Upper lobe of left lung (tissue), 6 donors: Measurements from ENCODE around the gene ATP1A1. TPM values are rescaled to one million over a fixed set of nuclear protein-coding genes. Genes with fewer than 3 reads are reported as not detected.
A peak's percentile ranks its signal among the peaks of the same experiment; 100 is the strongest.

Experiments
- ATAC-seq, 2 donors: fragments of 200-7000 bp; cut with Tn5 transposase; one replicate each; pipeline ENCODE4 v1.9.1; 2022; ENCODE audit warnings: mild to moderate bottlenecking in 2 of 2, moderate library complexity in 2 of 2; ENCODE audit not compliant: low FRiP score in 2 of 2
- DNase-seq, 2 donors: peaks; one replicate each; pipeline ENCODE4 v3.0.0-alpha.2; 2019 to 2020
- H3K27ac ChIP-seq, 4 donors: fragments of 200-600 bp; sonication (generic); one replicate each; pipeline ENCODE4 v1.5.1; 2016 to 2019
- H3K27me3 ChIP-seq, 4 donors: fragments of 200-600 bp; sonication (generic); one replicate each; pipeline ENCODE4 v1.5.1; 2017 to 2019
- H3K36me3 ChIP-seq, 4 donors: fragments of 200-600 bp; sonication (generic); one replicate each; pipeline ENCODE4 v1.5.1; 2016 to 2019
- H3K4me1 ChIP-seq, 4 donors: fragments of 200-600 bp; sonication (generic); one replicate each; pipeline ENCODE4 v1.5.1; 2018 to 2019
- H3K4me3 ChIP-seq, 4 donors: fragments of 200-600 bp; sonication (generic); one replicate each; pipeline ENCODE4 v1.5.1; 2017 to 2019; ENCODE audit warnings: mild to moderate bottlenecking in 2 of 4, moderate library complexity in 1 of 4
- H3K9me3 ChIP-seq, 4 donors: fragments of 200-600 bp; sonication (generic); one replicate each; pipeline ENCODE4 v1.5.1; 2018 to 2019
- CTCF ChIP-seq, 6 experiments: fragments of 450-650 bp in 4 of 6; fragments of 200-600 bp in 2 of 6; sonication (generic) in 2 of 6; IDR thresholded peaks; one replicate each; pipeline ENCODE4 v1.5.1; 2016 to 2019; ENCODE audit warnings: antibody characterized with exemption in 6 of 6
- EP300 ChIP-seq, 4 donors: sonication (generic); formaldehyde crosslinking; IDR thresholded peaks; one replicate each; pipeline ENCODE4 v1.5.1; 2017; ENCODE audit warnings: antibody characterized with exemption in 4 of 4, control low read depth in 2 of 4
- POLR2A ChIP-seq, 4 donors: fragments of 450-650 bp; IDR thresholded peaks; one replicate each; pipeline ENCODE4 v1.5.1; 2016 to 2017; ENCODE audit warnings: antibody characterized with exemption in 4 of 4, mild to moderate bottlenecking in 2 of 4
- POLR2AphosphoS5 ChIP-seq, 2 donors: sonication (generic); formaldehyde crosslinking; IDR thresholded peaks; one replicate each; pipeline ENCODE4 v1.5.1; 2017; ENCODE audit warnings: antibody characterized with exemption in 2 of 2
- WGBS, 2 donors: methylation state at CpG; one replicate each; pipeline ENCODE4 v1.1.5; 2017 to 2018; 5-methylcytosine and 5-hydroxymethylcytosine counted together
- total RNA-seq, 6 donors: library from RNA; depleted of rRNA in 4 of 6; stranded (reverse); fragments of >200 nt in 4 of 6; gene quantifications; one replicate each; pipeline versions ENCODE4 v1.1.0 to v1.2.1, GENCODE V29; 2016 to 2021
- donor health status: DM: no; HTN: no; CAD: no; lungs with moderate emphysema.
- donor health status: DM: no; HTN: yes; CAD: no; lungs with severe emphysema.

ATP1A1 gene
- total RNA-seq, 6 donors from 2014 or later, result 383 to 829 (median 696) TPM

DNA sequence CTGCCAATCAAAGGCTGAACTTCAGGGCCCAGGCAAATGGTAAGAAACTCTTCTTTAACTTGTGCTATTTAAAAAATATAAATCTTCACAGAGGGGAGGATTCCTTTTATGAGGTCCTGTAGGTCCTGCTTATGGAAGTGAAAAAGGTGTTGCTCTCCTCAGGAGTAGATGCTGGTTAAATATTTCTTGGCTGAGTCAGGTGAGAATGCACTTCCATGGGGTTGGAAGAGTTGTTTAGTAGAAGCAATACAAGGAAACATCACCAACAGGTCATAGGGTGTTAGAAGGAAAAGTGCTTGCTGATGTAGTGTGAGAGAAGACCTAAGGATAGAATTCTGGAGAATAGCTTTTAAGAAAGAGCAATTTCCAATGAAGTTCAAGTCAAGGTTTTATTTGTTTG, 42.2 kb upstream of the ATP1A1 start:
- Histone ChIP-seq H3K4me1 (peaks cover 11 to 33% (median 22%) of the 10 kb centered on the region in 4 donors), H3K4me3 (no peak overlapping the region), H3K9me3 (no peaks in the 10 kb centered on the region), H3K27ac (peak overlapping the region; percentile 54 to 76 (median 67)), H3K27me3 (no peaks in the 10 kb centered on the region), H3K36me3 (no peaks in the 10 kb centered on the region)
- ATAC-seq (no peak), DNase-seq (no peak)
- TF ChIP-seq EP300 (IDR thresholded peaks at IDR 0.05) (no peak), CTCF (IDR thresholded peaks at IDR 0.05) (no peak), POLR2A (IDR thresholded peaks at IDR 0.05) (no peak), POLR2AphosphoS5 (IDR thresholded peaks at IDR 0.05) (no peak)

GRCh38 chr1:116331523-116331922, 41.5 kb upstream of the ATP1A1 start:
- WGBS, 2 donors, result 90 to 91% methylated on average over 3 of the region's 3 CpGs
- DNase-seq, result no peak
- TF ChIP-seq POLR2A (IDR thresholded peaks at IDR 0.05) (no peak), CTCF (IDR thresholded peaks at IDR 0.05) (no peak), EP300 (IDR thresholded peaks at IDR 0.05) (no peak), POLR2AphosphoS5 (IDR thresholded peaks at IDR 0.05) (no peak)
- H3K4me3 ChIP-seq, result no peak overlapping the region
- H3K36me3 ChIP-seq, result no peaks in the 10 kb centered on the region
- no peak for ATAC-seq
- H3K4me1 ChIP-seq, result peaks cover 6 to 33% (median 20%) of the 10 kb centered on the region in 4 donors
- no peaks in the 10 kb centered on the region for H3K9me3 ChIP-seq
- peak overlapping the region in 2 of 4 donors; percentile 75 to 76 for H3K27ac ChIP-seq
- H3K27me3 ChIP-seq, result no peaks in the 10 kb centered on the region

- Histone ChIP-seq H3K4me1 (peaks cover 6 to 33% (median 20%) of the 10 kb centered on the region in 4 donors), H3K36me3 (no peaks in the 10 kb centered on the region), H3K9me3 (no peaks in the 10 kb centered on the region), H3K27ac (no peak overlapping the region), H3K4me3 (no peak overlapping the region), H3K27me3 (no peaks in the 10 kb centered on the region)
- ATAC-seq (no peak), DNase-seq (no peak)
- WGBS, 2 donors, result 77 to 87% methylated on average over 3 of the region's 3 CpGs
- TF ChIP-seq CTCF (IDR thresholded peaks at IDR 0.05) (no peak), POLR2AphosphoS5 (IDR thresholded peaks at IDR 0.05) (no peak), POLR2A (IDR thresholded peaks at IDR 0.05) (no peak), EP300 (IDR thresholded peaks at IDR 0.05) (no peak)
Observed at GRCh38 chr1:116332451-116332850, 40.6 kb upstream of the ATP1A1 start.

DNA sequence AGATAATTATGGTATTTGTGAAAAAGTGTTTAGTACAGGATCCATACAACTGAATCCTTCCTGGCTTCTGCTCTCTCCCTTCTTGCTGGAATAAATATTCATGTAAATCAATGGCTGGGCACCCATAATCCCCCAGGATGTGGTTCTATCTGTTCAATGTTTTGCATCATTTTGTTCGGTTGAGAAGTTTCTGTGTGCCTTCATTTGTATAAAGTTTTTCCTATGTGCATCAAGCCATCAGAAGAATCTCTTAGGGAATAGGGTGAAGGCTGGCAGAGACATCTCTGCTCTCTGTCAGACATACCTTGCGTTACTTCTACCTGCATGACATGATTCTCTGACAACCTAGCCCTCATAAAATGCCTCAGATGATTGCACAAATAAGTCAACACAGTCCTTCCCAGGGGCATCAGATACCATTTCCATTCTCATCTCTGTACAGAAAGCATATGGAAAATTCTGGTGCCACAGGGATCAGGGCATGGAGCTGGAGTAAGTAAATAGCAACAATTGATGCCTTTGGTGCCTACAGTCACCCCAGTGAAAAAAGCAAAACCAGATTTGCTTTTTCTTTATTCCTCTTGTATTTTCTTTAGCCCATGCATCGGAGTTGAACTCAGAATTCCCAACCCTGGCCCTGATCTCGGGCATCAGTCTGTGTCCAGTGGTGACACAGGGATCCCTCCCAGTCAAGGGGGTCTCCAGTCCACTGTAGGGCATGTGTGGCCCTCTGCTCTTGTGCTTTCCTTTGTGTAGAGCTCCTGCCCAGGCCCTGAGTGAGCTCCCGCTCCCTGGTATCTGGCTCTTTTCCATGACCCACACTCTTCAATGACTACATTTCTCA, 39.7 kb upstream of the ATP1A1 start:
- peak in 1 of 2 donors; percentile 27 for ATAC-seq
- WGBS, 2 donors, result 89 to 94% methylated on average over 5 of the region's 5 CpGs
- peak overlapping the region in 1 of 4 donors; percentile 28 for H3K27ac ChIP-seq

More for the DNA sequence above, 39.7 kb upstream of the ATP1A1 start:
- Histone ChIP-seq H3K4me1 (peaks cover 6 to 33% (median 20%) of the 10 kb centered on the region in 4 donors), H3K9me3 (no peaks in the 10 kb centered on the region), H3K36me3 (no peaks in the 10 kb centered on the region), H3K4me3 (no peak overlapping the region), H3K27me3 (no peaks in the 10 kb centered on the region)
- no peak for DNase-seq
- TF ChIP-seq CTCF (IDR thresholded peaks at IDR 0.05) (no peak), POLR2A (IDR thresholded peaks at IDR 0.05) (no peak), POLR2AphosphoS5 (IDR thresholded peaks at IDR 0.05) (no peak), EP300 (IDR thresholded peaks at IDR 0.05) (no peak)
